A549 (cell line): Measurements from ENCODE around the gene CDK11B. TPM values are rescaled to one million over a fixed set of nuclear protein-coding genes. Genes with fewer than 3 reads are reported as not detected.

ENCODE experiments used
- ATAC-seq, 2 experiments: fragments of 200-7000 bp in 1 of 2; fragments of >200 bp in 1 of 2; cut with Nextera tagmentation in 1 of 2; cut with Tn5 transposase in 1 of 2; 3 replicates each; pipeline versions ENCODE4 v1.8.0 to v1.9.1; 2018 to 2020; ENCODE audit warnings: mild to moderate bottlenecking in 1 of 2, moderate library complexity in 1 of 2
- CTCF ChIA-PET: fragments of 300-600 bp; sonication (Branson Sonifier 250); formaldehyde crosslinking; extraction: SDS; loops from one replicate; lab custom pipeline; 2021; ENCODE audit warnings: antibody characterized with exemption, inconsistent platforms; lab: Yijun Ruan, JAX
- POLR2A ChIA-PET: fragments of 350-600 bp; formaldehyde crosslinking; extraction: SDS; loops from one replicate; lab custom pipeline; 2021; ENCODE audit warnings: antibody characterized with exemption, inconsistent platforms; lab: Yijun Ruan, JAX
- DNase-seq, 2 experiments: peaks; one replicate each; pipeline versions ENCODE4 v3.0.0 to v3.0.0-alpha.2; 2011 to 2016; ENCODE audit warnings: low read depth in 1 of 2, low spot score in 1 of 2
- FAIRE-seq: peaks from 2 replicates; lab custom pipeline; 2011; peaks lifted over from hg19 to GRCh38; lab: Jason Lieb, UNC
- H3K27ac ChIP-seq, 2 experiments: fragments of >200 bp; sonication (Bioruptor Twin); formaldehyde crosslinking; 3 replicates each; pipeline ENCODE4 v1.5.1; 2016 to 2017
- H3K4me1 ChIP-seq: fragments of >200 bp; sonication (Bioruptor Twin); formaldehyde crosslinking; 3 replicates; pipeline ENCODE4 v1.6.1; 2016
- H3K4me2 ChIP-seq: fragments of >200 bp; sonication (Bioruptor Twin); formaldehyde crosslinking; 3 replicates; pipeline ENCODE4 v1.6.1; 2016
- H3K4me3 ChIP-seq: fragments of >200 bp; sonication (Bioruptor Twin); formaldehyde crosslinking; 3 replicates; pipeline ENCODE4 v1.5.1; 2016
- H3K9me3 ChIP-seq: fragments of >200 bp; sonication (Bioruptor Twin); formaldehyde crosslinking; 3 replicates; pipeline ENCODE4 v1.6.1; 2016
- CBX8 ChIP-seq: fragments of 200-600 bp; sonication (generic); IDR thresholded peaks from 2 replicates; pipeline ENCODE4 v1.6.1; 2016
- CHD2 ChIP-seq: fragments of 150-350 bp; IDR thresholded peaks from 2 replicates; pipeline ENCODE4 v1.6.1; 2014; ENCODE audit warnings: low read length; ENCODE audit not compliant: partially characterized antibody
- EP300 ChIP-seq, 2 experiments: fragments of >200 bp; sonication (Bioruptor Twin); formaldehyde crosslinking; IDR thresholded peaks; 2 replicates in 1 of 2; 3 replicates in 1 of 2; pipeline ENCODE4 v1.6.1; 2016 to 2017
- ESRRA ChIP-seq: fragments of 150-350 bp; IDR thresholded peaks from 2 replicates; pipeline ENCODE4 v1.6.1; 2014; ENCODE audit warnings: mild to moderate bottlenecking, low read length, borderline replicate concordance
- FOXS1 ChIP-seq: fragments of 250-450 bp; sonication (Bioruptor Pico); IDR thresholded peaks from 2 replicates; pipeline ENCODE4 v1.5.0; 2020; ENCODE audit warnings: mild to moderate bottlenecking, moderate library complexity
- GATA3 ChIP-seq: IDR thresholded peaks from 2 replicates; pipeline ENCODE4 v1.6.1; 2012; ENCODE audit warnings: borderline replicate concordance
- HDAC2 ChIP-seq: fragments of 200-600 bp; sonication (generic); IDR thresholded peaks from 2 replicates; pipeline ENCODE4 v1.6.1; 2016
- HEYL ChIP-seq: fragments of 250-450 bp; sonication (Bioruptor Pico); IDR thresholded peaks from 2 replicates; pipeline ENCODE4 v1.8.0; 2021; ENCODE audit warnings: mild to moderate bottlenecking, moderate library complexity
- HOXB5 ChIP-seq: fragments of 250-450 bp; sonication (Bioruptor Pico); IDR thresholded peaks from 2 replicates; pipeline ENCODE4 v1.5.0; 2020; ENCODE audit warnings: mild to moderate bottlenecking, moderate library complexity
- KDM1A ChIP-seq: fragments of 200-600 bp; sonication (generic); IDR thresholded peaks from 2 replicates; pipeline ENCODE4 v1.6.1; 2016; ENCODE audit warnings: low read depth, mild to moderate bottlenecking
- MYC ChIP-seq: IDR thresholded peaks from 2 replicates; pipeline ENCODE4 v1.6.1; 2012; ENCODE audit warnings: mild to moderate bottlenecking, inconsistent platforms, low read length, improper control_type of control experiment, borderline replicate concordance
- NFE2L2 ChIP-seq: fragments of 150-350 bp; conservative IDR thresholded peaks from 2 replicates; pipeline ENCODE4 v1.6.1; 2014; ENCODE audit warnings: low read length
- SMC3 ChIP-seq: fragments of >200 bp; sonication (Bioruptor Twin); formaldehyde crosslinking; IDR thresholded peaks from 3 replicates; pipeline ENCODE4 v1.6.1; 2018; ENCODE audit warnings: inconsistent platforms
- TP53 ChIP-seq: fragments of 250-450 bp; sonication (Bioruptor Pico); IDR thresholded peaks from 2 replicates; pipeline ENCODE4 v1.5.0; 2021; ENCODE audit warnings: mild to moderate bottlenecking, moderate library complexity
- ZC3H11A ChIP-seq: fragments of 450-650 bp; IDR thresholded peaks from 2 replicates; pipeline ENCODE4 v1.6.1; 2014; ENCODE audit warnings: antibody characterized with exemption, mild to moderate bottlenecking
- ZFP36 ChIP-seq: fragments of 450-650 bp; IDR thresholded peaks from 2 replicates; pipeline ENCODE4 v1.6.1; 2014; ENCODE audit warnings: borderline replicate concordance; ENCODE audit not compliant: partially characterized antibody
- ZNF302 ChIP-seq: fragments of 250-450 bp; sonication (Bioruptor Pico); IDR thresholded peaks from 2 replicates; pipeline ENCODE4 v1.9.0; 2021; ENCODE audit warnings: inconsistent platforms, mild to moderate bottlenecking, moderate library complexity
- WGBS: methylation state at CpG from one replicate; pipeline ENCODE4 v1.1.6; 2017; ENCODE audit errors: missing lambda C conversion rate; 5-methylcytosine and 5-hydroxymethylcytosine counted together
- polyA plus RNA-seq, 4 experiments: library from polyadenylated mRNA; depleted of rRNA in 3 of 4; stranded (reverse); fragments of >200 nt; fragmentation: RNase III in 1 of 4; extraction: RNeasy Plus Mini Kit Qiagen cat#74134 plus additional on column Dnase treatment in 1 of 4; gene quantifications; 2 replicates in 3 of 4; 3 replicates in 1 of 4; pipeline ENCODE4 v1.2.3, GENCODE V29; 2011 to 2017
- TF ChIP-seq, protein P1 (sequence below): fragments of 250-450 bp; sonication (Bioruptor Pico); IDR thresholded peaks from 2 replicates; pipeline ENCODE4 v1.5.0; 2020; ENCODE audit warnings: low read depth, mild to moderate bottlenecking, moderate library complexity
- TF ChIP-seq, protein P2 (sequence below): fragments of 150-350 bp; IDR thresholded peaks from 2 replicates; pipeline ENCODE4 v1.6.1; 2014; ENCODE audit warnings: low read depth, mild to moderate bottlenecking, low read length

The CDK11B gene
- polyA plus RNA-seq, 2 of the 4 experiments (the other 2 are of a cell fraction): 7.6 to 33.8 TPM

DNA sequence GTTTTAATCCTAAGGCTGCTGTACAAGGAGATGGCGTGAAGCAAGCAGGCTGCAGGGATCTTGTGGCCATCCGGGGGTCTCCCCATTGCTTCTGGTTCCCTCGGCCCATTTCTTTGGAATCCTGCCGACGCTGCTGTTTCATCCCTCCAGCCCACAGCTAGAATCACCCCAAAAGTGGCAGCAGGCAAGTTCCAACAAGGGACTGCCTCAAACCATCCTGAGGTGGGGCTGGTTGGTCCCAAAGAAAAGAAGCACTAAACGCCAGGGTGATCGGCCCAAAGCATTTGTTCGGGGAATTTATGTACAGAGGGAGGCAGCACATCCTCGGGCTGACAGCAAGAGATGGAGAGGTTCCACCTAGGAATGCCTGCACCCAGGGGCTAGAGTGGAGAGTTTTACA is 48.0 kb downstream of the CDK11B start:
- TF ChIP-seq ZNF302 (no peak), MYC (no peak), HOXB5 (CRISPR knock-in tag) (no peak)
- WGBS: 55% methylated on average over 9 of the region's 9 CpGs
- FAIRE-seq (no peak), DNase-seq (no peak), ATAC-seq (no peak)
- H3K27ac ChIP-seq: no peak overlapping the region
- CTCF ChIA-PET: no interaction called here
- no peak overlapping the region for H3K4me3 ChIP-seq
- H3K4me2 ChIP-seq: no peak overlapping the region
- peaks cover 11% of the 10 kb centered on the region for H3K4me1 ChIP-seq
- POLR2A ChIA-PET: no interaction called here
- no peaks in the 10 kb centered on the region for H3K9me3 ChIP-seq

DNA sequence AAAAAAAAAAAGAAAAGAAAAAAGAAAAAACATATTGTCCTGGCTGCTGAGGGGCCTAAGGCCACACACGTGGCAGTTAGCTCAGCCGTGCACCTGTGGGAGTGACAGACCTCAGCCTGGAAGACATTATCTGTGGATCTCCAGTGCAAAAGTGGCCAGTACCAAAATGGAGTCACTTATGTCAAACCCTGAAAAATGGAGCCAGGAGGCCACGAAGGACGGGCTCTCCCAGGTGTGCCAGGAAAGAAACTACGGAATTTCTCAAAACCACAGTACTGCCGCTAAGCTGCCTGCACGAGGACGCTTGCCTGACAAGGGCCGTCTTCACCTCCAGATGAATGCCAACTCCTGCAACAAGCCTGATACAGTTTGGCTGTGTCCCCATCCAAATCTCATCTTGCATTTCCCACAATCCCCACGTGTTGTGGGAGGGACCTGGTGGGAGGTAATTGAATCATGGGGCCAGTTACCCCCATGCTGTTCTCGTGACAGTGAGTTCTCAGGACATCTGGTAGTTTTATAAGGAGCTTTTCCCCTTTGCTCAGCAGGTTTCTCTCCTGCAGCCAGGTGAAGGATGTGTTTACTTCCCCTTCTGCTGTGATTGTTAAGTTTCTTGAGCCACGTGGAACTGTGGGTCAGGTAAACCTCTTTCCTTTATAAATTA is 48.9 kb downstream of the CDK11B start:
- 70% methylated on average over 12 of the region's 12 CpGs for WGBS
- DNase-seq (no peak), ATAC-seq (no peak)
- Histone ChIP-seq H3K4me2 (no peak overlapping the region), H3K9me3 (no peaks in the 10 kb centered on the region), H3K4me3 (no peak overlapping the region), H3K4me1 (peaks cover 11% of the 10 kb centered on the region), H3K27ac (no peak overlapping the region)
- POLR2A ChIA-PET: no interaction called here
- TF ChIP-seq TP53 (CRISPR knock-in tag) (no peak), HEYL (CRISPR knock-in tag) (no peak), HOXB5 (CRISPR knock-in tag) (no peak), ZC3H11A (no peak), ESRRA (no peak), ZFP36 (no peak), SMC3 (no peak), FOXS1 (CRISPR knock-in tag) (no peak)
- TF ChIP-seq, protein P1, sequence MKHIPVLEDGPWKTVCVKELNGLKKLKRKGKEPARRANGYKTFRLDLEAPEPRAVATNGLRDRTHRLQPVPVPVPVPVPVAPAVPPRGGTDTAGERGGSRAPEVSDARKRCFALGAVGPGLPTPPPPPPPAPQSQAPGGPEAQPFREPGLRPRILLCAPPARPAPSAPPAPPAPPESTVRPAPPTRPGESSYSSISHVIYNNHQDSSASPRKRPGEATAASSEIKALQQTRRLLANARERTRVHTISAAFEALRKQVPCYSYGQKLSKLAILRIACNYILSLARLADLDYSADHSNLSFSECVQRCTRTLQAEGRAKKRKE (CRISPR knock-in tag): no peak
- TF ChIP-seq, protein P2, sequence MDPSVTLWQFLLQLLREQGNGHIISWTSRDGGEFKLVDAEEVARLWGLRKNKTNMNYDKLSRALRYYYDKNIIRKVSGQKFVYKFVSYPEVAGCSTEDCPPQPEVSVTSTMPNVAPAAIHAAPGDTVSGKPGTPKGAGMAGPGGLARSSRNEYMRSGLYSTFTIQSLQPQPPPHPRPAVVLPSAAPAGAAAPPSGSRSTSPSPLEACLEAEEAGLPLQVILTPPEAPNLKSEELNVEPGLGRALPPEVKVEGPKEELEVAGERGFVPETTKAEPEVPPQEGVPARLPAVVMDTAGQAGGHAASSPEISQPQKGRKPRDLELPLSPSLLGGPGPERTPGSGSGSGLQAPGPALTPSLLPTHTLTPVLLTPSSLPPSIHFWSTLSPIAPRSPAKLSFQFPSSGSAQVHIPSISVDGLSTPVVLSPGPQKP: no peak
- TF ChIP-seq, all 56 proteins: peak for 0
- CTCF ChIA-PET: interaction anchor here (1.0 kb wide), 1 partner anchor 56 kb away, joined by 4 read pairs; no protein-coding TSS in a partner anchor
- FAIRE-seq: no peak

DNA sequence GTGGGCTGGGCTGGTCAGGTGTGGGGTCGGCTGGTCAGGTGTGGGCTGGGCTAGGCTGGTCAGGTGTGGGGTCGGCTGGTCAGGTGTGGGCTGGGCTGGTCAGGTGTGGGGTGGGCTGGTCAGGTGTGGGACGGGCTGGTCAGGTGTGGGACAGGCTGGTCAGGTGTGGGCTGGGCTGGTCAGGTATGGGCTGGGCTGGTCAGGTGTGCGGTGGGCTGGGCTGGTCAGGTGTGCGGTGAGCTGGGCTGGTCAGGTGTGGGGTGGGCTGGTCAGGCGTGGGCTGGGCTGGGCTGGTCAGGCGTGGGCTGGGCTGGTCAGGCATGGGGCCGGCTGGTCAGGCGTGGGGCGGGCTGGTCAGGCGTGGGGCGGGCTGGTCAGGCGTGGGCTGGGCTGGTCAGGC is 52.6 kb downstream of the CDK11B start:
- ATAC-seq (no peak), DNase-seq (no peak), FAIRE-seq (no peak)
- no peaks in the 10 kb centered on the region for H3K4me1 ChIP-seq
- H3K4me3 ChIP-seq: no peak overlapping the region
- no peak for TF ChIP-seq HDAC2
- no peak for TF ChIP-seq NFE2L2
- no peak for TF ChIP-seq TP53 (CRISPR knock-in tag)
- POLR2A ChIA-PET: no interaction called here
- CTCF ChIA-PET: no interaction called here
- H3K4me2 ChIP-seq: no peak overlapping the region
- 100% methylated on average over 1 of the region's 13 CpGs for WGBS
- no peak overlapping the region for H3K27ac ChIP-seq
- H3K9me3 ChIP-seq: no peaks in the 10 kb centered on the region

DNA sequence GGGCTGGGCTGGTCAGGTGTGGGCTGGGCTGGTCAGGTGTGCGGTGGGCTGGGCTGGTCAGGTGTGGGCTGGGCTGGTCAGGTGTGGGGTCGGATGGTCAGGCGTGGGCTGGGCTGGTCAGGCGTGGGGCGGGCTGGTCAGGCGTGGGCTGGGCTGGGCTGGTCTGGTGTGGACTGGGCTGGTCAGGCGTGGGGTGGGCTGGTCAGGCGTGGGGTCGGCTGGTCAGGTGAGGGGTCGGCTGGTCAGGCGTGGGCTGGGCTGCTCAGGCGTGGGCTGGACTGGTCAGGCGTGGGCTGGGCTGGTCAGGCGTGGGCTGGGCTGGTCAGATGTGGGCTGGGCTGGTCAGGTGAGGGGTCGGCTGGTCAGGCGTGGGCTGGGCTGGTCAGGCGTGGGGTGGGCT is 53.1 kb downstream of the CDK11B start:
- Histone ChIP-seq H3K4me3 (no peak overlapping the region), H3K4me2 (no peak overlapping the region), H3K27ac (no peak overlapping the region), H3K9me3 (no peaks in the 10 kb centered on the region), H3K4me1 (no peaks in the 10 kb centered on the region)
- ChIA-PET CTCF (no interaction called here), POLR2A (no interaction called here)
- ATAC-seq (no peak), FAIRE-seq (no peak), DNase-seq (no peak)
- no CpG with 5 or more reads among the region's 17 CpGs for WGBS
- TF ChIP-seq CBX8 (no peak), EP300 (IDR thresholded peaks at IDR 0.05) (no peak), SMC3 (no peak), GATA3 (no peak), CHD2 (no peak), ZFP36 (no peak), KDM1A (no peak)
- TF ChIP-seq, protein P2: no peak
